GM19452 (cell line): Measurements from ENCODE around the gene NUTF2.
"Not testable (repeated sequence)": the region's sequence is repeated elsewhere in the genome, so short reads cannot be mapped to it uniquely, and the experiment has no call there.

Experiments
- ATAC-seq: cut with Tn5 transposase; IDR thresholded peaks from one replicate; pipeline ENCODE4 v1.9.1; 2021; ENCODE audit not compliant: unreplicated experiment

Gene NUTF2

GRCh38 chr16:67862623-67863583, 16.2 kb downstream of the NUTF2 start:
- ATAC-seq: no peak

- ATAC-seq: not testable (repeated sequence)
These were observed 17.3 kb downstream of the NUTF2 start for GRCh38 chr16:67864044-67864443.

GRCh38 chr16:67864594-67864993, 17.9 kb downstream of the NUTF2 start:
- ATAC-seq: no peak

GRCh38 chr16:67865318-67865717, 18.6 kb downstream of the NUTF2 start:
- ATAC-seq: no peak

GRCh38 chr16:67868290-67868689, 21.6 kb downstream of the NUTF2 start:
- ATAC-seq: no peak

GRCh38 chr16:67869653-67870052, 22.9 kb downstream of the NUTF2 start:
- ATAC-seq: no peak

GRCh38 chr16:67871256-67871655, 24.5 kb downstream of the NUTF2 start:
- ATAC-seq: no peak

- no peak for ATAC-seq
These were observed 25.4 kb downstream of the NUTF2 start for GRCh38 chr16:67872131-67872630.

- peak; percentile 71 for ATAC-seq
These were observed 26.1 kb downstream of the NUTF2 start, which contains the start of gene EDC4 for GRCh38 chr16:67872631-67873434. TSS of gene EDC4 (plus strand) at chr16:67873052. CDS start at chr16:67873262, 210 bp downstream.

- peak; percentile 8 for ATAC-seq
These were observed 27.0 kb downstream of the NUTF2 start for GRCh38 chr16:67873435-67874370.

GRCh38 chr16:67874372-67874771, 27.6 kb downstream of the NUTF2 start:
- ATAC-seq: no peak

- ATAC-seq: no peak
These were observed 30.3 kb downstream of the NUTF2 start for GRCh38 chr16:67877064-67877463.

GRCh38 chr16:67878232-67878631, 31.5 kb downstream of the NUTF2 start:
- no peak for ATAC-seq

- ATAC-seq: no peak
These were observed 32.1 kb downstream of the NUTF2 start for GRCh38 chr16:67878846-67879245.

- ATAC-seq: no peak
These were observed 32.7 kb downstream of the NUTF2 start for GRCh38 chr16:67879462-67879861.

GRCh38 chr16:67879936-67880335, 33.2 kb downstream of the NUTF2 start:
- ATAC-seq: no peak

- no peak for ATAC-seq
These were observed 33.9 kb downstream of the NUTF2 start for GRCh38 chr16:67880584-67880983.

- no peak for ATAC-seq
These were observed 35.0 kb downstream of the NUTF2 start for GRCh38 chr16:67881621-67882161.

- no peak for ATAC-seq
These were observed 35.8 kb downstream of the NUTF2 start for GRCh38 chr16:67882374-67883145.
